Pons (tissue), 1 donor: ENCODE data around the gene NAALADL2.
"Not testable (repeated sequence)": the region's sequence is repeated elsewhere in the genome, so short reads cannot be mapped to it uniquely, and the experiment has no call there.

Source experiments
- DNase-seq: peaks from one replicate; pipeline ENCODE4 v3.0.0-alpha.2; 2016; ENCODE audit warnings: low spot score

Gene NAALADL2

GRCh38 chr3:175591375-175591774, 732.2 kb downstream of the NAALADL2 start:
- DNase-seq: no peak

GRCh38 chr3:175593331-175593730, 734.2 kb downstream of the NAALADL2 start:
- no peak for DNase-seq

DNA sequence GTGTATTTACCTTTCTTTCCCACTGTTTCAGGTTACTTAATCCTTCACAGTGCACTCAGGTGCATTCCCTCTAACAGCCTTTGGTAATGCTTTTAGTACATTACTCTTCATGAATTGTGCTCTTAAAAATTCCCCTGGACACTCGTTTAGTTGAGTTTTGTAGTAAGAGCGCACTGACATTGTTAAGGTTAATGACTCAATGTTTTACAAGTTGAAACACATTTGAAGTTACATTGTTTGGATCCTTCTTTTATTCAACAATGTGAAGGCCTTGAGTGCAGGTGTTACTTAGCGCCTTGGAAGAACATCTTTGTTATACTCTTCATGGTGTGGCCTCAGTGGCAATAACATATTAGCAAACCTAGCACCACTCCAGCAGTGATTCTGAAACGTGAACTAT, 739.6 kb downstream of the NAALADL2 start:
- no peak for DNase-seq

DNA sequence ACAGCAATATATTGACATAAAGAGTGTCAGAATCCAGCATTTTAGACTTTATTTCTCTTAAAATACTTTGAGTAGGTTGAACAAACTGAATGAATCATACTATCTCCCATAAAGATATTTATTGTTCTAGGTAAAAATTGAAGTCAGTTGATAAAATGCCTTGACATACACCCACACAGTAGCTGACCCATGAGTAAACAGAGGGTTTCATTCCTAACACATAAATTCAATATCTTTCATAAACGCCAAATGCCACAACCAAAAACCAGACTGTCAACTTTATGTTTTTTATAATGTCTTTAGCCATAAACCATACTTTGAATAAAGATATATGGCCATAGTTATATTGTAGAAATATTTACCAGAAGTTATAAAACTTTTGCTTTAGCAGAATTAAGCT, 742.4 kb downstream of the NAALADL2 start:
- DNase-seq: no peak

GRCh38 chr3:175605851-175606250, 746.7 kb downstream of the NAALADL2 start:
- DNase-seq: peak; percentile 52

DNA sequence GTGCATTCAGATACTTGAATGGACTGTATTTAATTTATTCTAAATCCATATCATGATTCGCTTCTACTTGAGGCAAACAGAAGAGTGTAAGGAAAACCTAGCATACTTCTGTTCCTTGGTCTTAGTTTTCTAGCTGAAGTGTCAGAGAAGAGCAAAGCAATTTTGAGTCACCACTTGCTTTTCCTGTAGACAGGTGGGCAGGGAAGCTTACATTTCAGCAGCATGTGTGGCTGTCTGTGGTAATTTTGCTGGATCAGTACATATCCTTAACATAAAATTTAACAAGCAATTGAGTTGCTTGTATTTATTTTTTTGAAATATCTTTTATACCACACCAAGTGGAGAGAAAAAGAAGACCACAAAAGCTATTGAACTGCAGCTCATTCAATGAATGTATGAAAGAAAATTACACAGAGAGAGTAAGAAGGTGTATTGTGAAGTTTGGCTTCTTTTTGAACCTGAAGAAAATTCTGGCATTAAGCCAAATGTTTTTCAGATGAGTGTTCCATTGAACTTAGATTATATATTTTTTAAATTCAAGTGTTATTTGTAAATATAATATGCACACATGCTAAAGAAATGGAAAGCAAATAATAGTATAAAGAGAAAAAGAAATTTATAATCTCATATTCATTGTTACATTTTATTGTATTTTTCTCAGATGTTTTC, 747.6 kb downstream of the NAALADL2 start:
- DNase-seq: no peak

GRCh38 chr3:175608356-175608755, 749.2 kb downstream of the NAALADL2 start:
- DNase-seq: peak; percentile 61

- DNase-seq: no peak
These were observed 749.8 kb downstream of the NAALADL2 start for GRCh38 chr3:175608911-175609310.

DNA sequence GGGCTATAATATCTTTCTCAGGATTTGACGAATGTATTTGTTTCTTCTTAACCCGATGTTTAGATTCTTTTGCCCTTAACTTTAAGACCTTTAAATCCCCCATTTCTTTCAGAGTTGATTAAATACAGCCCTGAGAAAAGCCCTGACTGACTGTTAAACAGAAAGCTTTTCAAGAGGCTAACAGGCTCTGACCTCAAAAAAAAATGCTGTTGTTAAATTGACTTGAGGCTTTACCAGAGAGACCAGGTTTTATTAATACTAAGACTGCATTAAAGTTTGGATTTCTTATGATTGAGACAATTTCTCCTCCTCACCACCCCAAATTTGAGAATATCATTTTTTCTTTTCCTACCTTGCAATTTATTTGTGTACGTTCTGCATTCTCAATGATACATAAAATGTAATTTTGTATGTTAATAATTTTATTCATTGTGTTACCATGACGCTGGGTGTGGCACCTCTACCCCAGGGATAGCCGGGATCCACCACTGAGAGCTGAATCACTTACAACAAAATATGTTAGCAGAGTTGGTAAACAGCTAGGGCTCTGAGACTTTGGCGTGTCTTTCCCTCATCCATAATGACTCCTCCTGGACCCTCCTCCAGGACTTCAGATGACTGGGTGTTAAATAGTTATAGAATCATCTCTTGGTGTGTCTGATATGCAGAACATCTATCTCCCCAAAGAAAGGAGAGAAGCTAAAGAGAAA, 753.5 kb downstream of the NAALADL2 start:
- DNase-seq: no peak

- DNase-seq: not testable (repeated sequence)
These were observed 755.0 kb downstream of the NAALADL2 start for GRCh38 chr3:175614107-175614506.

- no peak for DNase-seq
These were observed 758.1 kb downstream of the NAALADL2 start for GRCh38 chr3:175617247-175617646.

DNA sequence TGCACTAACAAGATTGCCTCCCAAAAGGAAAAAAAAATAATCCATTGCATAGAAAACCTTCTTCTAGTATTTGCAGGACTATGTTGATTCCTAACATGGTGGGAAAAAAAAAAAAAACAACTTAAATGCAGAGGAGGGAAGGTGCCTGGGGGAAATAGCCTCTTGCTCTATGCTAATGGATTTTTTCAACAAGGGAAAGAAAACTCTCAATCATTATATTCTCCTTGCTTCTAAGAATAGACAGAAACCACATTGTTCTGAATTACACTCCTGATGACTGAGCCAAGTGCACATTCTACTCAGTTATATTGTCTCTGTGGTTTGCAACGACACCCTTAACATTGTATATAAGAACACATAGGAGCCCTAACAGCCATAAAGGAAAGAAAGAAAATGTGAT, 760.2 kb downstream of the NAALADL2 start:
- no peak for DNase-seq

GRCh38 chr3:175620093-175620492, 761.0 kb downstream of the NAALADL2 start:
- no peak for DNase-seq

DNA sequence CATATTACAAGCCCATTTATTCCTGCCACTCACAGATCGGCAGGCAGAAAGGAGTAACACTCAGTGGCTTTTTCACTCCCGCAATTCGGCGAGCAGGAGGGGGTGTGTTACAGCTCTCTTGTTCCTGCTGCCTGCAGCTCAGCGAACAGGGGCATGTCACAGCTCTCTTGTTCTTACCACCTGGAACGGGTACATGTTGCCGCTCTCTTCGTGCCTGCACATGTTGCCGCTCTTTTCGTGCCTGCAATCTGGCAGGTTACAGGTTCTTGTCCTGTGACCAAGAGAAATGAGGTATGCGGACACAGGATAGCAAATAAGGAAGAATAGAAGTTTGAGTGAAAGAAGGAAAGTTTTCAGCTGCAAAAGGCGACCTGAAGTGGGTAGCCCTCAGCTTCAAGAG, 761.4 kb downstream of the NAALADL2 start:
- no peak for DNase-seq

DNA sequence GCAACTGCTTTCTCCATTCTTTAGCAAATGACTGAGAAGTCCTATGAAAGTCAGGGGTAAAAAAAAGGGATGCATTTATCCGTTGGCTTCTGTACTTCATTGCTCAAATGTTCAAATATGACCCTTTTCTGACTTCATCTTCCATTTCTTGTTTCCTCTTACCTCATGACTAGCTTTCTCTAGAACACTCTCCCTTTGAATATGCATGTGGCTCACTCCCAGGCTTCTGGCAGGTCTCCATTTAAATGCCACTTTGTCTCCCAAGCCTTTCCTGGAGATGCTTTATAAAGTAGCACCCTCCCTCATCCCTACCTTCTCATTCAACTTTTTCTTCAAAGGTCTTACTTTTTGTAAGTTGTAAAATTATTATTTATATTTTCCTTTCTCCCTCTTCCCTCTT, 781.8 kb downstream of the NAALADL2 start:
- no peak for DNase-seq

DNA sequence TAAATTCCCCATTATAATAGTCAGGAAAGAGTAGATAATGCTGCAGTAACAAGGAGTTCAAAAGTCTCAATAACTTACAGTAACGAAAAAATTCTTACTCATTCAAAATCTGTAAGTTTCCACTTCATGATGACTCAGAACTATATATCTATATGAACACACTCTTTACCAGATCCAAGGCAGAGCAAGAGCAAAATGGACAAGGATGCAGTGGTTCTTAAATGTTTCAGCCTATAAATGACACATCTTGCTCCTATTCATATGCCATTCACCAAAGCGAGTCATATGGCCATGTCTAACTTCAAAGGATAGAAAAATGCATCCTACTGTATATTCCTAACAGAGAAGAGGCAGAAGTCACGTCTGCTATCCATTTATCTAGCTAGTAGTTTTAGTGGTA, 787.7 kb downstream of the NAALADL2 start:
- no peak for DNase-seq

DNA sequence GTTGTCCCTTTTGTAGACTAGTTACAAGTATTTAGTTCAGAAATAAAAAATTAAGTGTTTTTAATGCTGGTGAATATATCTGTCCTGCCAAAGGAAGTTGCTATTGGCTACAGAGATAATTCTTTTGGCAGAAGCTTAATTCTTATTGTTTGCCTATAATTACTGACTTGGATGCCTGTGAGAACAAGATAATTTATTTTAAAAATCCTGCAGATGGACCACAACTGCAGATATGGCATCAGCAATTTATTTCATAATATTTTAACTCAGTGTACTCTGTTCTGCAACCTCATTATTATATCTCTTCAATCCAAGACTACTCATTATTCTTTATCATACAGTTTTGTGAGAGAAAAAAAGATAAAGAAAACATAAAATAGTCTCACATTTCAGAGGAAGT, 789.8 kb downstream of the NAALADL2 start:
- no peak for DNase-seq

DNA sequence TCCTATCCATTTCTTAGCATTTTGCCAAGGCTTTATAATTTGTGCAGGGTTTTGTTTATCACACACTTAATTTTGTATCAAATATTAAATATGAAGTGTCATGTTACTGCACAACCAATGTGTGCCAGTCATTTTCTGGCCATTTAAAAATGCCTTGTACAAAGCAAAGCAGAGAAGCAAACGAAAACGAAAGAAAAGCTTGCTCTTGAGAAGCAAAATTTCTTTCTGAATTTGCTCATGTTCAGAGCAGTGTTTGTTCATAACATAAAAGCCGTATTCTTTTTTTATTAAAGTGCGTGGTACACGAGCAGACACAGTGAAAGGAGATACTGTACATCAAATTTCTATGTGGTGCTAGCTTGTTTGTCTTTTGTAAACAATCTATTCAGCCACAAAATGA, 792.6 kb downstream of the NAALADL2 start:
- DNase-seq: no peak

- DNase-seq: no peak
These were observed 796.2 kb downstream of the NAALADL2 start for GRCh38 chr3:175655351-175655750.

DNA sequence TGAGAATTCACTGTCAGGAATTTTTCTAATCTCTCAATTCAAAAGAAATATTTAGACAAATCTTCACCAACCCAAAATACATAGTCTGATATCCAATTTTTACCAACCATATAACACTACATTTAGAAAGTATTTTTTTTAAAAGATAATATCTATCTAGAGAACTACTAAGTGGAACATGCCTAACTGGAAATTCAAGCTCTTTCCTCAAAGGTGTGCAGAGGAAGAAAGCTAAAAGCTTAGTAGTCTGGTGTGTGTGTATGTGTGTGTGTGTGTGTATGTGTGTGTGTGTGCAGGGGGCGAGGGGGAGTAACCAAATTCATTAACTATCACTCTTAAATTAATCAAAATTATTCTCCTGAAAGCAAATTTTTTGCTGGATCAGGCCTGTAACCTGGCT, 797.3 kb downstream of the NAALADL2 start:
- DNase-seq: no peak

- DNase-seq: no peak
These were observed 800.7 kb downstream of the NAALADL2 start for GRCh38 chr3:175659670-175660350.

- no peak for DNase-seq
These were observed 803.7 kb downstream of the NAALADL2 start for GRCh38 chr3:175662815-175663214.

DNA sequence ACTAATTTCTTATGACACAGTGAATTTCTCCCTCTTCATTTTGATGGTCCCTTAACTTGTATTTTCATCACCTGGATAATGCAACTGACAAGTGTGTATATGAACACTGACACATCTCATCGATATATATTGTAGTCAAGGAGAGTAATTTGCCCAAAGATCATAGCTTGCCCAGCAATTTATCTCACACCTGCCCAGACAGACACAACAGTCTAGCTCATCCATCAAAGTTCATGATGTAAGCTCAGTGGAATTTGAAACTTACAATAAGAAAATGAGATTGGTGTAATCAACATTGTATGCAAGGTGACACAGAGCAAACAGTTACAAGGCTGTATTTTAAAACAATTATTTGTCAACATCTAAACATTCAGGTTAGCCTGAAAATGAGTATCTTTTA, 805.8 kb downstream of the NAALADL2 start:
- DNase-seq: no peak
